GM12891 (cell line): ENCODE measurements around the gene SLC16A3.
A peak's percentile ranks its signal among the peaks of the same experiment; 100 is the strongest.

Experiments used
- DNase-seq: peaks from one replicate; pipeline ENCODE4 v3.0.0; 2011; ENCODE audit warnings: low spot score; ENCODE audit not compliant: insufficient read length
- FAIRE-seq: peaks from 2 replicates; lab custom pipeline; 2011; peaks lifted over from hg19 to GRCh38; lab: Jason Lieb, UNC
- PAX5 ChIP-seq: IDR thresholded peaks from 2 replicates; pipeline ENCODE4 v1.6.1; 2011; ENCODE audit warnings: low read length, moderate library complexity, mild to moderate bottlenecking; ENCODE audit not compliant: insufficient read depth, severe bottlenecking
- POLR2A ChIP-seq: IDR thresholded peaks from 2 replicates; pipeline ENCODE4 v1.6.1; 2011; ENCODE audit warnings: low read depth, low read length, control low read depth
- POLR2AphosphoS5 ChIP-seq: IDR thresholded peaks from 2 replicates; pipeline ENCODE4 v1.6.1; 2011; ENCODE audit warnings: low read depth, low read length, control low read depth
- POU2F2 ChIP-seq: IDR thresholded peaks from 2 replicates; pipeline ENCODE4 v1.6.1; 2011; ENCODE audit warnings: low read depth, mild to moderate bottlenecking, control low read depth, low read length, moderate library complexity
- SPI1 ChIP-seq: IDR thresholded peaks from 2 replicates; pipeline ENCODE4 v1.6.1; 2011; ENCODE audit warnings: low read depth, low read length, control low read depth
- TAF1 ChIP-seq: IDR thresholded peaks from 2 replicates; pipeline ENCODE4 v1.6.1; 2011; ENCODE audit warnings: low read depth, low read length, control low read depth

SLC16A3 gene

DNA sequence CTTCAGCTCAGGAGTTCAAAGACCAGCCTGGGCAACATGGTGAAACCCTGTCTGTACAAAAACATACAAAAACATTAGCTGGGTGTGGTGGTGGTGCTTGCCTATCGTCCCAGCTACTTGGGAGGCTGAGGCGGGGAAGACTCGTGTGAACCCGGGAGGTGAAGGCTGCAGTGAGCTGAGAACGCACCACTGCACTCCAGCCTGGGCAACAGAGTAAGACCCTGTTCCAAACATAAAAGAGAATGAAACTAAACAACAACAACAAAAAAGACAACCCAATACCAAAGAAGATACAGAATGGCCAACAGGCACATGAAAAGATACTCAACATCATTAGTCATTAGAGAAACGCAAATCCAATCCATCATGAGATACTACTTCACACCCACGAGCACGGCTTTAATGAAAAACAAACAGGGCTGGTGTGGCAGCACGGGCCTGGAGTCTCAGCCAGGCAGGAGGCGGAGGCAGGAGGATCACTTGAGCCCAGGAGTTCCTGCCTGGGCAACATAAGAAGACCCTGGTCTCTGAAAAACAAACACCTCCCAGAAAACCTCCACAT lies 7.4 kb upstream of the SLC16A3 start:
- TF ChIP-seq POLR2AphosphoS5 (no peak), SPI1 (no peak), PAX5 (no peak), POLR2A (no peak), POU2F2 (no peak), TAF1 (no peak)
- no peak for FAIRE-seq

DNA sequence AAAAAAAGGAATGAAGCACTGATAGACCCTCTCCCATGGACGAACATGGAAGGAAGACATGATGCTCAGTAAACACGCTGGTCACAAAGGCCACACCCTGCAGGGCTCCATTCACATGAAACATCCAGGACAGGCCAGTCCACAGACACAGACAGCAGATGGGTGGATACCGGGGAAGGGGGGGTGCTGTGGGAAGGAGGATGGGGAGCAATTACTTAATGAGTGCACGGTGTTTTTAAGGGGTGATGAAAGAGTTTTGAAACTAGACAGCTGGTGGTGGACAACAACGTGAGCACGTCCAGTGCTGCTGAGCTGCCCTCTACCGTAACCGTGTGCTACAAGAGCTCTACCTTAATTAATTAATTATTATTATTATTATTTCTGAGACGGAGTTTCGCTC lies 6.0 kb upstream of the SLC16A3 start:
- FAIRE-seq (no peak), DNase-seq (no peak)
- TF ChIP-seq POLR2AphosphoS5 (no peak), POLR2A (no peak), POU2F2 (no peak), SPI1 (no peak)

More for the DNA sequence above, 7.4 kb upstream of the SLC16A3 start:
- DNase-seq: no peak

DNA sequence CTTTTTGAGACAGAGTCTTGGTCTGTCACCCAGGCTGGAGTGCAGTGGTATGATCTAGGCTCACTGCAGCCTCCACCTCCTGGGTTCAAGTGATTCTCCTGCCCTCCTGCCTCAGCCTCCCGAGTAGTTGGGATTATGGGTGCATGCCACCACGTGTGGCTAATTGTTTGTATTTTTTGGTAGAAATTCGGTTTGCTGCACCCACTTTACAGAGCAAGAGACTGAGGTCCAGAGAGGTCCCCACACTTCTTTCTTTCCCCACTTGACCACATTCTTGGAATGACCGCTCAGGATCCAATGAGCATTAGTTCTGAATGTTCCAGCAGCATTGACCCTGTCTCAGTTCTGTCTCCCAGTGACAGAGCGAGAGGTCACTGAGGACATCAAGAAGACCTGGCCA lies 5.3 kb upstream of the SLC16A3 start:
- DNase-seq (no peak), FAIRE-seq (no peak)
- TF ChIP-seq POLR2A (no peak), POLR2AphosphoS5 (no peak), POU2F2 (no peak), TAF1 (no peak), SPI1 (no peak), PAX5 (no peak)

DNA sequence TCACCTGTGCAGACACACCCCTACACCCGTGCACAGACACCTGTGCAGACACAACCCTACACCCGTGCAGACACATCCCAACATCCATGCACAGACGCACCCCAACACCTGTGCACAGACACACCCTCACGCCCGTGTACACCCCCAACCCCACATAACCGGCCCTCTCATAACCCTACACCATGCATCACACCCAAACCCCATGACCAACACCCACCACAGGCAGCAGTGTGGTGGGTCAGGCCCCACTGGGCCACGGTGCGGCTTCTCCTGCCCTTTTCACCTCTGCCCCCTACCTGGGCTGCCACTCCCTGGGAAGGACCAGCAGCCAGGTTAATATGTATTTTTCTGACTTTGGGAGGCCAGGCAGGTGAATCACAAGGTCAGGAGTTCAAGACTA lies 4.2 kb upstream of the SLC16A3 start:
- no peak for TF ChIP-seq POLR2AphosphoS5
- TF ChIP-seq TAF1: no peak
- no peak for TF ChIP-seq PAX5
- no peak for TF ChIP-seq POU2F2
- TF ChIP-seq SPI1: no peak
- TF ChIP-seq POLR2A: no peak
- FAIRE-seq (no peak), DNase-seq (no peak)

DNA sequence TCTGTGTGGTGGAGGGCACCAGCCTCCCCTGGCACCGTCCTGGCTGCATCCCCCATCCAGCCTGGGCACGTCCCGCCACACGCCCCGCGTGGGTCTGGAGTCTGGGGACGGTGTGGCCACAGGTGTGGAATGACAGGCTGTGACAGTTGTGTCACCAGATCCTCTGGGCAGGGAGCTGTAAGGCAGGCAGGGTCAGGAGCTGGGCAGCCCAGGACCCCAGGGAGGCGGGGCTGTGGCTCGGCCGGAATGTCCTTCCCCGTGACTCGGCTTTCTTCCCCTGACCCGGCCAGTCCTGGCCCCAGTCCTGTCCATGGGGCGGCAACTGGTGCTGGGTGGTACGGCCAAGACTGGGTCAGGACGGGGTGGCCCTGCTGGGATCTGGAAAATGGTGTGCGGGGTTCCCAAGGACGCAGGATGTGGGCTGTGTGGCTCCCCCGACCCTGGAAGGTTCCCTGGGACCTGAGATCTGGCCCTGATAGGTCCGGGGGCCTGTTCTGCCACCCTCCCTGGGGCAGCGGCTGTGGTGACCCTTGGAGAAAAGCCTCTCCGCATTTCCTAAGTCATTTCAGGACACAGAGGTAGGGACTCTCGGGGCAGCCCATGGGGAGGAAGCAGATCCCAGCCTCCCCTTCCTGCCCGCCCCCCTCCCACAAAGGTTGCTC lies 3.3 kb upstream of the SLC16A3 start:
- TF ChIP-seq POU2F2 (no peak), POLR2AphosphoS5 (no peak)
- DNase-seq: no peak
- FAIRE-seq: no peak

DNA sequence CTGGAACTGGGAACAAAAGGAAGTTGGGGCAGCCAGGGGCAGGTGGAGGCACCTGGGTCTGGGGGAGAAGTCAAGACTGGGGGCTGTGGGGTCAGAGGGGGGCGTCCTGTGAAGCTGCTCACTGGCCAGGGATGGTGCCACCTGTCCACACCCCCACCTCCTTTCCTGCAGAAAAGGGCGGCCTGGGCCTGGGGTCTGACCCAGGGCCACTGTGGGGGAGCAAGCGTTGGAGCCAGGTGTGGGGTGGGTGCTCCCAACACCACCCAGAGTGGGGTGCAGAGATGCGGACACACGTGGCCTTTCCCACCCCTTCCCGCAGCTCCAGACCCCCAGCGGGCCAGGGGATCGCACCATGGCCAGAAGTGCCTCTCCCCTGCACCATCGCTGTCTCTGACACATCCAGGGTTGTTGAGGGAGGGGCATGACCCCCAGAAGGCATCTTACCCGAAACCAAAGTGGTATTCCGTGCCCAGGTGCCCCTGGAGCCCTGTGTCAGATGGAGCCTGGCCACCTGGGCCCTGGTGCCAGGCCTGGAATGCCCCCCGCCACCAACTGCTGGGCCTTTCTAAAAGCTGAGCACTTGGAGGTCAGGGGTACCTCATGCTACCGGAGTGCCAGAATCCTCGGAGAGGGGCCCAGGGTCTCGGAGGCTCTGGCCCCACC lies 2.6 kb upstream of the SLC16A3 start:
- FAIRE-seq (no peak), DNase-seq (no peak)
- TF ChIP-seq SPI1 (no peak), POLR2A (no peak), POU2F2 (no peak), POLR2AphosphoS5 (no peak), PAX5 (no peak), TAF1 (no peak)

DNA sequence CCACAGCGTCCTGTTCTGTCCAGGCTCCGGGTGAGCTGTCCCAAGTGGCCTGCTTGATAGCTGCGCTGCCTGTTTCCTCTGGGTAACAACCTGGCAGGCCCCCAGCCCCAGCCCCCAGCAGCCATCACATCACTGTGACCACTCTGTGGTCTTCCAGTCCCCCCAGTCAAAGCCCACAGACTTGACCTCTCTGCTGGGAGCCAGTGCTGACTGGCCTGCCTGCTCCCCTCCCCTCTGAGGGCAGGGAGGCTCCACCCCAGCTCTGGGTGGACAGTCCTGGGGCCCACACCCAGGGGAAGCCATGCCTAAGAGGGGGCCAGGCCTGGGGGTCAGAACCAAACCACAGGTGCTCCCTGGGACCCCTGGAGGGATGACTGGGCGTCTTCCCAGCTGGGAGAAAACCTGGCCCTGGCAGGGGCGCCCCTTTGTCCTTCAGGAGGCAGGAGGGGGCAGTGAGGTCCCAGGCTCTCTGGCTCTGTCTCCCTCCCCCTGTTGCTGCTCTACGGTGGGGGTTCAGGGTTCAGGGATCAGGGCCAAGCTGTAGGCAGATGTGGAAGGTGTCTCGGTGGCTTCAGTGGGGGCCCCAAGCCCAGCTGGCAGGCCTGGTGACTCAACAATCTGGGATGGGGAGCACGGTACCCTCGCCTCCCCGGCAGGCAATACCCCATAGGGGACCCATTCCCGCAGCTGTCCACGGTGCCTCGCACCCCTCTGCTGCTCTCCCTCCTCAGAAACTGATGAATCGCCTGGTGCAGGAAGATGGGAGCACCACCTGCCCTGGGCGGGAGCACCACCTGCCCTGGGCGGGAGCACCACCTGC lies 1.8 kb upstream of the SLC16A3 start:
- FAIRE-seq (no peak), DNase-seq (no peak)
- TF ChIP-seq POLR2AphosphoS5 (no peak), SPI1 (no peak), TAF1 (no peak), PAX5 (no peak), POU2F2 (no peak), POLR2A (no peak)

DNA sequence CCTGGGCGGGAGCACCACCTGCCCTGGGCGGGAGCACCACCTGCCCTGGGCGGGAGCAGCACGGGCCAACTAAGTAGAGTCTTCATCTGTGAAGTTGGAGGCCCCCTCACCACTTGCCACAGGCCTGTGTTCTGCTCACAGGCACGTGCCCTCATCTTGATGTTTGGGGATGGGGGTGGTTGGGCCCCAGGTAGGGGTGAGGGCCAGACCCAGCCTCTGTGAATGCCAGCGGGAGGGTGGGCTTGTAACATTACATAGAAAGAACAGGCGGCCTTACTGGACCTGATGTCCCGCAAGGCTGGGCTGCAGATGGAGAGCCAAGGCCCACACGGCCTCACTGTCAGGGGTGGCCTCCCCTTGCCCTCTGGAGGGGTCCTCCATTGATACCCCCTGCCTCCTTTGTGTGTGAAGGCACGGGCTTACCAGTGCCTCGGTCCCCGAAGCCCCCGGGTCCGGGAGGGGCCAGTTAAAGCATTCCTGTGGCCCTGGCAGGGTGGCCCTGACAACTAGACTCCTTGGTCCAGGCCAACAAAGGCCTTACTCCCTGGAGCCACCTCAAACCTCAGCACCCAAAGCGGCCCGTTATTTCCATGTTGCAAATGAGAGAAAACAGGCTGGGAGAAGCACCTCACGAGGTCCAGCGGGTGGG lies 1.1 kb upstream of the SLC16A3 start:
- TF ChIP-seq SPI1 (no peak), TAF1 (no peak), POLR2A (no peak), POLR2AphosphoS5 (no peak), POU2F2 (no peak), PAX5 (no peak)
- FAIRE-seq (no peak), DNase-seq (no peak)

DNA sequence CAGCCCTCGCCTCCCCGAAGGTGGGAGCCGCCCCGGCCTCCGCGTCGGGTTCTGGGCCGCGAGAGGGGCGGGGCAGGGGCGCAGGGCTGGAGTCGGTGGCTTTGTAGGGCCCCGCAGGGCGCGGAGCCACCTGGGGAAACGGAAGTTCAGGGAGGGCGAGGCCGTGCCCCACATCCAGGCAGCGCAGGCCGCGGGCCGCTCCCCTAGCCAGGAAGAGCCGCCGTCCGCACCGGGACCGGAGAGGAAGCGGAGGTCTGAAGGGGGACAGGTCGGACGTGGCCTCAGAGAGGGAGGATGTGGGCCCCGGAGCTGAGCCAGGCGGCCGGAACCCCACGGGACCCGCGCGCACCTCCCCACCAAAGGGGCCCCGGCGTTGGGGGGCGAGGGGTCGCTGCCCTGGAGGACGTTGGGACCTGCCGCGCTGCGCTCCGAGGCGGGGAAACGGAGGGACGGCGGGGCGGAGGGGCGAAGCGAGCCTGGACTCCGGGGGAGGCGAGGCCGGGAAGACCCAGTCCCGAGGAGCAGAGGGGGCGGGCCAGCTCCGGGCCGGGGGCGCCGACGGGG lies 482 bp upstream of the SLC16A3 start:
- peak; percentile 78 for FAIRE-seq

More for the DNA sequence above, 482 bp upstream of the SLC16A3 start:
- DNase-seq: peak; percentile 82
- TF ChIP-seq POLR2A (0 out of 2 replicates have a peak, but pooled peaks have one; percentile 9), POLR2AphosphoS5 (no peak), TAF1 (0 out of 2 replicates have a peak, but pooled peaks have one; percentile 33)
